Thoracic aorta (tissue), 2 donors: ENCODE results near the gene FOXL3. TPM values are rescaled to one million over a fixed set of nuclear protein-coding genes. Genes with fewer than 3 reads are reported as not detected.

Experiments
- ATAC-seq: fragments of 150-250 bp; one replicate; pipeline ENCODE4 v1.8.0; 2017; ENCODE audit warnings: low read depth; ENCODE audit not compliant: insufficient number of reproducible peaks, low FRiP score
- DNase-seq: peaks from one replicate; pipeline ENCODE4 v3.0.0-alpha.2; 2020; ENCODE audit warnings: low spot score
- H3K27ac ChIP-seq, 2 donors: fragments of 200-600 bp; sonication (generic); 1 replicate in 1 of 2; 2 replicates in 1 of 2; pipeline ENCODE4 v1.5.1; 2016; ENCODE audit warnings: mild to moderate bottlenecking in 2 of 2, moderate library complexity in 2 of 2
- H3K27me3 ChIP-seq: fragments of 200-600 bp; sonication (generic); replicated peaks from 2 replicates; pipeline ENCODE4 v1.6.0; 2016; ENCODE audit warnings: mild to moderate bottlenecking; ENCODE audit not compliant: insufficient read depth
- H3K36me3 ChIP-seq: fragments of 200-600 bp; sonication (generic); one replicate; pipeline ENCODE4 v1.5.1; 2016
- H3K4me1 ChIP-seq, 2 donors: fragments of 200-600 bp; sonication (generic); 1 replicate in 1 of 2; 2 replicates in 1 of 2; pipeline versions ENCODE4 v1.5.1 to v1.6.0; 2016; ENCODE audit warnings: low read depth in 2 of 2, mild to moderate bottlenecking in 1 of 2; ENCODE audit not compliant: control insufficient read depth in 1 of 2
- H3K4me3 ChIP-seq: fragments of 200-600 bp; sonication (generic); 2 replicates; pipeline ENCODE4 v1.5.1; 2016; ENCODE audit warnings: mild to moderate bottlenecking
- H3K9me3 ChIP-seq: fragments of 200-600 bp; sonication (generic); 2 replicates; pipeline ENCODE4 v1.5.1; 2016
- CTCF ChIP-seq: fragments of 200-600 bp; sonication (generic); IDR thresholded peaks from one replicate; pipeline ENCODE4 v1.5.1; 2019; ENCODE audit warnings: antibody characterized with exemption
- total RNA-seq, 2 donors: library from RNA; depleted of rRNA; stranded (reverse); fragments of >200 nt; gene quantifications; one replicate each; pipeline versions ENCODE4 v1.1.0 to v1.2.3, GENCODE V29; 2016

Gene FOXL3
- total RNA-seq, 2 donors from 2014 or later = not detected

GRCh38 chr7:304574-305409, 14.8 kb downstream of the FOXL3 start:
- ATAC-seq = no peak
- no peak for TF ChIP-seq CTCF

GRCh38 chr7:305410-306151, 15.6 kb downstream of the FOXL3 start:
- ATAC-seq = no peak
- no peak for TF ChIP-seq CTCF
- Histone ChIP-seq H3K27ac (no peak overlapping the region), H3K4me1 (no peaks in the 10 kb centered on the region), H3K4me3 (no peak overlapping the region), H3K27me3 (no peaks in the 10 kb centered on the region), H3K36me3 (no peaks in the 10 kb centered on the region), H3K9me3 (no peaks in the 10 kb centered on the region)
- no peak for DNase-seq

More at GRCh38 chr7:304574-305409, 14.8 kb downstream of the FOXL3 start:
- H3K9me3 ChIP-seq = no peaks in the 10 kb centered on the region
- H3K27me3 ChIP-seq = no peaks in the 10 kb centered on the region
- H3K4me3 ChIP-seq = no peak overlapping the region
- DNase-seq = no peak
- H3K4me1 ChIP-seq = no peaks in the 10 kb centered on the region
- no peaks in the 10 kb centered on the region for H3K36me3 ChIP-seq
- H3K27ac ChIP-seq = no peak overlapping the region

- Histone ChIP-seq H3K27ac (no peak overlapping the region), H3K27me3 (no peaks in the 10 kb centered on the region), H3K36me3 (no peaks in the 10 kb centered on the region), H3K4me3 (no peak overlapping the region), H3K4me1 (no peaks in the 10 kb centered on the region), H3K9me3 (no peaks in the 10 kb centered on the region)
- ATAC-seq (no peak), DNase-seq (no peak)
- no peak for TF ChIP-seq CTCF
These were observed 18.0 kb downstream of the FOXL3 start for GRCh38 chr7:307970-308369.

- no peak for DNase-seq
- Histone ChIP-seq H3K27ac (no peak overlapping the region), H3K36me3 (no peaks in the 10 kb centered on the region), H3K9me3 (no peaks in the 10 kb centered on the region), H3K4me3 (no peak overlapping the region), H3K4me1 (no peaks in the 10 kb centered on the region), H3K27me3 (no peaks in the 10 kb centered on the region)
- no peak for TF ChIP-seq CTCF
- ATAC-seq = no peak
These were observed 19.7 kb downstream of the FOXL3 start for GRCh38 chr7:309586-310228.

- Histone ChIP-seq H3K4me3 (no peak overlapping the region), H3K27me3 (no peaks in the 10 kb centered on the region), H3K27ac (no peak overlapping the region), H3K9me3 (no peaks in the 10 kb centered on the region), H3K4me1 (peaks cover 0 to 14% of the 10 kb centered on the region in 2 donors), H3K36me3 (no peaks in the 10 kb centered on the region)
- no peak for ATAC-seq
- no peak for TF ChIP-seq CTCF
- no peak for DNase-seq
These were observed 21.2 kb downstream of the FOXL3 start for GRCh38 chr7:311131-311680.
